Measurements from ENCODE around the gene ANKRD40CL.

The ANKRD40CL gene

GRCh38 chr17:50787106-50787505 lies 19.8 kb upstream of the ANKRD40CL start:
- no peaks in the 10 kb centered on the region for H3K27me3 ChIP-seq (ENCODE audit: insufficient read depth, low read length)
- H3K4me3 ChIP-seq (ENCODE audit: low read length): no peak overlapping the region
- H3K9ac ChIP-seq (ENCODE audit: low read depth, low read length): no peak overlapping the region
- no peaks in the 10 kb centered on the region for H3K36me3 ChIP-seq (ENCODE audit: insufficient read depth, low read length)
- no peaks in the 10 kb centered on the region for H3K4me1 ChIP-seq (ENCODE audit: insufficient read depth, low read length)
- no peaks in the 10 kb centered on the region for H3K9me3 ChIP-seq (ENCODE audit: insufficient read depth, low read depth, low read length)
- H3K27ac ChIP-seq (ENCODE audit: low read depth, low read length): no peak overlapping the region
- WGBS: 92% methylated on average over 7 of the region's 7 CpGs

DNA sequence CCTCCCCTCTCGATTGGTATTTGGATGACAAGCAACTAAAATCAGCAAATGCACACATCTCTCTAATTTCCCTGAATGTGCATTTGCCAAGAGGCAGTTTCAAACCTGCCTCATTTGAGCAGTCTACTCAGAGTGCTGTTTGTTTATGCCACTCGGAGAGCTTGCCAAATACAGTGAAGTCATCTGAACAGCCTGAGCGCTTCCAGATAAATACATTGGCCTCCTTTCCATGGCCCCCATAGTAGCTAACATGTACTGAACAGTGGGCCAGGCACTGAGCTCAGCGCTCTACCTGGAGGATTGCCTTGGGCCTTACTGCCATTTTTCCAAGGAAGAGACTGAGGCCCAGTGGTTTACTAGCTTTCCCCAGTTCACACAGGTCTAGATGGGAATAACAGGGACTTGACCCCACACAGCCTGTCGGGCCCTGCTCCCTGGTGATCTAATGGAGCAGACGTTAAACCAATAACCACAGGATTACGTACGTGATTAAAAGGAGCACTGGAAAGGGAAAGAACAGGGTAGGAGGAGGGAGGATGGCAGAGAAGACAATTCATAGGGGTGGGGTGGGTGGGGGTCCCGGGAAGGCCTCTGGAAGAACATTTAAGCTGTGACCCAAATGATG lies 18.7 kb upstream of the ANKRD40CL start:
- H3K9ac ChIP-seq (ENCODE audit: low read depth, low read length): no peak overlapping the region
- no peak overlapping the region for H3K27ac ChIP-seq (ENCODE audit: low read depth, low read length)
- no peaks in the 10 kb centered on the region for H3K4me1 ChIP-seq (ENCODE audit: insufficient read depth, low read length)
- WGBS: 92% methylated on average over 9 of the region's 9 CpGs
- H3K27me3 ChIP-seq (ENCODE audit: insufficient read depth, low read length): no peaks in the 10 kb centered on the region
- H3K9me3 ChIP-seq (ENCODE audit: insufficient read depth, low read depth, low read length): no peaks in the 10 kb centered on the region
- H3K36me3 ChIP-seq (ENCODE audit: insufficient read depth, low read length): no peaks in the 10 kb centered on the region
- no peak overlapping the region for H3K4me3 ChIP-seq (ENCODE audit: low read length)

GRCh38 chr17:50785126-50785525 lies 17.8 kb upstream of the ANKRD40CL start:
- Histone ChIP-seq H3K27me3 (ENCODE audit: insufficient read depth, low read length) (no peaks in the 10 kb centered on the region), H3K36me3 (ENCODE audit: insufficient read depth, low read length) (no peaks in the 10 kb centered on the region), H3K27ac (ENCODE audit: low read depth, low read length) (no peak overlapping the region), H3K9ac (ENCODE audit: low read depth, low read length) (no peak overlapping the region), H3K4me3 (ENCODE audit: low read length) (no peak overlapping the region), H3K9me3 (ENCODE audit: insufficient read depth, low read depth, low read length) (no peaks in the 10 kb centered on the region), H3K4me1 (ENCODE audit: insufficient read depth, low read length) (no peaks in the 10 kb centered on the region)
- 78% methylated on average over 4 of the region's 4 CpGs for WGBS

- Histone ChIP-seq H3K4me3 (ENCODE audit: low read length) (no peak overlapping the region), H3K9me3 (ENCODE audit: insufficient read depth, low read depth, low read length) (no peaks in the 10 kb centered on the region), H3K9ac (ENCODE audit: low read depth, low read length) (no peak overlapping the region), H3K27me3 (ENCODE audit: insufficient read depth, low read length) (no peaks in the 10 kb centered on the region), H3K27ac (ENCODE audit: low read depth, low read length) (no peak overlapping the region), H3K4me1 (ENCODE audit: insufficient read depth, low read length) (no peaks in the 10 kb centered on the region), H3K36me3 (ENCODE audit: insufficient read depth, low read length) (no peaks in the 10 kb centered on the region)
- 86% methylated on average over 2 of the region's 2 CpGs for WGBS
Measured at GRCh38 chr17:50783905-50784304, 16.6 kb upstream of the ANKRD40CL start.

DNA sequence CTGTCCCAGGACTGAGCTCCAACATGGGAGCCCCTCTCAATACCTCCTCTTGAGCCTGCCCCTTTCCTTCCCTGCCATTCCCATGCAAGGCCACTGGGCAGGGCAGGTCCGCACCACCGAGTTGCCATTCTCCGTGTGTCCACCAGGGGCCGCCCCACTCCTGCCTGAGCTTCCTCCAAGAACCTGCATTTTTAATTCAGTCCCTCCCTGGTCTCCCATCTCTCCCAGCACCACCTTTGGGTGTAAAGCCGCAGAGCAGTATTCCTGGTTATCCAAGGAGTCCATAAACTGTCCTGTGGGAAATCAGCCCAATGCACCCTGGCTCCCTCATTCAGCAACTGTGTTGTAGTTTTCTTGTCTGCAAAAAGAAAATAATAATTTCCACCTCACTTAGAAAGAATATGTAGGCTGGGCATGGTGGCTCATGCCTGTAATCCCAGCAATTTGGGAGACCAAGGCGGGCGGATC lies 15.9 kb upstream of the ANKRD40CL start:
- Histone ChIP-seq H3K4me1 (ENCODE audit: insufficient read depth, low read length) (no peaks in the 10 kb centered on the region), H3K27ac (ENCODE audit: low read depth, low read length) (no peak overlapping the region)
- 32% methylated on average over 7 of the region's 7 CpGs for WGBS

GRCh38 chr17:50781167-50781566 lies 13.8 kb upstream of the ANKRD40CL start:
- 96% methylated on average over 38 of the region's 38 CpGs for WGBS
- H3K9ac ChIP-seq (ENCODE audit: low read depth, low read length): no peak overlapping the region
- no peaks in the 10 kb centered on the region for H3K9me3 ChIP-seq (ENCODE audit: insufficient read depth, low read depth, low read length)
- H3K27me3 ChIP-seq (ENCODE audit: insufficient read depth, low read length): no peaks in the 10 kb centered on the region
- no peaks in the 10 kb centered on the region for H3K4me1 ChIP-seq (ENCODE audit: insufficient read depth, low read length)
- no peaks in the 10 kb centered on the region for H3K36me3 ChIP-seq (ENCODE audit: insufficient read depth, low read length)
- H3K4me3 ChIP-seq (ENCODE audit: low read length): no peak overlapping the region
- H3K27ac ChIP-seq (ENCODE audit: low read depth, low read length): no peak overlapping the region

More for the DNA sequence above, 15.9 kb upstream of the ANKRD40CL start:
- Histone ChIP-seq H3K36me3 (ENCODE audit: insufficient read depth, low read length) (no peaks in the 10 kb centered on the region), H3K27me3 (ENCODE audit: insufficient read depth, low read length) (no peaks in the 10 kb centered on the region), H3K4me3 (ENCODE audit: low read length) (no peak overlapping the region), H3K9me3 (ENCODE audit: insufficient read depth, low read depth, low read length) (no peaks in the 10 kb centered on the region), H3K9ac (ENCODE audit: low read depth, low read length) (no peak overlapping the region)

GRCh38 chr17:50779747-50780353 lies 12.5 kb upstream of the ANKRD40CL start:
- Histone ChIP-seq H3K27me3 (ENCODE audit: insufficient read depth, low read length) (no peaks in the 10 kb centered on the region), H3K9me3 (ENCODE audit: insufficient read depth, low read depth, low read length) (no peaks in the 10 kb centered on the region), H3K4me1 (ENCODE audit: insufficient read depth, low read length) (no peaks in the 10 kb centered on the region), H3K36me3 (ENCODE audit: insufficient read depth, low read length) (no peaks in the 10 kb centered on the region), H3K4me3 (ENCODE audit: low read length) (no peak overlapping the region), H3K27ac (ENCODE audit: low read depth, low read length) (no peak overlapping the region), H3K9ac (ENCODE audit: low read depth, low read length) (no peak overlapping the region)
- WGBS: 94% methylated on average over 9 of the region's 9 CpGs

DNA sequence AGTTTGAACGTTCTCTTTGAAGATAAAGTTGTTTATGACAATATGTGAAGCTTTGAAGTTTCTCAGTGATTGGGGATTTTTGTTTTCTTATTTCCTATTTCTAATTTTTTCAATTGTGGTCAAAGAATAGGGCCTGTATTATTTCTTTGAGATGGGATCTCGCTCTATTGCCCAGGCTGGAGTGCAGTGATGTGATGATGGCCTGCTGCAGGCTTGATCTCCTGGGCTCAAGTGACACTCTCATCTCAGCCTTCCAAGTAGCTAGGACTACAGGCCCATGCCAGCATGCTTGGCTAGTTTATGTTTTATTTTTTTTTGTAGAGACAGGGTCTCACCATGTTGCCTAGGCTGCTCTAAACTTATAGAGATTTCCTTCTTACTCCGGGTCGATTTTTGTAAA lies 11.7 kb upstream of the ANKRD40CL start:
- H3K27me3 ChIP-seq (ENCODE audit: insufficient read depth, low read length): no peaks in the 10 kb centered on the region
- H3K36me3 ChIP-seq (ENCODE audit: insufficient read depth, low read length): no peaks in the 10 kb centered on the region
- no peak overlapping the region for H3K27ac ChIP-seq (ENCODE audit: low read depth, low read length)
- no peak overlapping the region for H3K9ac ChIP-seq (ENCODE audit: low read depth, low read length)
- H3K4me3 ChIP-seq (ENCODE audit: low read length): no peak overlapping the region
- no peaks in the 10 kb centered on the region for H3K9me3 ChIP-seq (ENCODE audit: insufficient read depth, low read depth, low read length)
- 83% methylated on average over 2 of the region's 4 CpGs for WGBS
- H3K4me1 ChIP-seq (ENCODE audit: insufficient read depth, low read length): no peaks in the 10 kb centered on the region

- Histone ChIP-seq H3K27me3 (ENCODE audit: insufficient read depth, low read length) (no peaks in the 10 kb centered on the region), H3K4me3 (ENCODE audit: low read length) (no peak overlapping the region), H3K36me3 (ENCODE audit: insufficient read depth, low read length) (no peaks in the 10 kb centered on the region), H3K9me3 (ENCODE audit: insufficient read depth, low read depth, low read length) (no peaks in the 10 kb centered on the region), H3K4me1 (ENCODE audit: insufficient read depth, low read length) (no peaks in the 10 kb centered on the region), H3K27ac (ENCODE audit: low read depth, low read length) (no peak overlapping the region), H3K9ac (ENCODE audit: low read depth, low read length) (no peak overlapping the region)
- WGBS: 91% methylated on average over 8 of the region's 8 CpGs
Measured at GRCh38 chr17:50778471-50778870, 11.2 kb upstream of the ANKRD40CL start.

DNA sequence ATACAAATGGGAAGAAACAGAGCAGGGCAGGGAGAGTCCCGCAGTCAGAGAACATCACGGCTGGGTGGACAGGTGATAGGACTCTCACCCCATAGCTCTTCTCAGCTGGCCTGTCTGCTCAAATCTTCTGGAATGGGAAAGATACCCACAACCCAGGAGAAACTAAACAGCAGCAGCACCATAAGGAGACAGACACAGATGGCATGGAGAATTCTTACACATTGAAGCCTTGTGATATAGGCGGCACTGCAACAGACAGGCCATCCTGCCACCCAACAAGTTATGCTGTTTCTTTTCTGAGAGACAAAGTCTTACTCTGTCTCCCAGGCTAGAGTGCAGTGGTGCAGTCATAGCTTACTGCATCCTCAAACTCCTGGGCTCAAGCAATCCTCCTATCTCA lies 8.6 kb upstream of the ANKRD40CL start:
- 94% methylated on average over 3 of the region's 3 CpGs for WGBS

DNA sequence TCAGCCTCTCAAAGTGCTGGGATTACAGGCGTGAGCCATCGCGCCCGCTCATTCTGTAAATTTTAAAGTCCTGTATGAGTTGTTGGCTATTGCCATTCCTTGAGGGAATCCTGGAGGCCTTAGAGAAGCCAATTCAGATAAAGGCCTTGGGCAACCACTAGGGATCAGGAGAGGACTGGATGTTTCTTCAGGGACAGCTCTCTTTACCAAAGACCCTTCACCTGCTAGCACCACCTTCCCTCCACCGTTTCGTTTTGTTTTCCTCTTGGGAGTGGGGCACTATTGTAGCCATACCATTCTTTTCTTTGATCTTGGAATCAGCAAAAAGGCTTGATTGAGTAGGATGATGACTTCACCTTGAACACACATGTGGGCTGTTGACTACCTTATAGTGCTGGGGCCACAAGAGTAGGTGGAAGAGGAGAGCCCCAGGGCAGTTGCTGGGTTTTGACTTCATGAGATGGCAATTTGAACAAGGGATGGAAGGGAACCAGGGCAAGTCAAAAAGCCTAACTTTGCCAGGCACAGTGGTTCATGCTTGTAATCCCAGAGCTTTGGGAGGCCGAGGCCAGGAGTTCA lies 7.0 kb upstream of the ANKRD40CL start:
- H3K36me3 ChIP-seq (ENCODE audit: insufficient read depth, low read length): no peaks in the 10 kb centered on the region
- no peaks in the 10 kb centered on the region for H3K4me1 ChIP-seq (ENCODE audit: insufficient read depth, low read length)
- no peak overlapping the region for H3K4me3 ChIP-seq (ENCODE audit: low read length)
- H3K9me3 ChIP-seq (ENCODE audit: insufficient read depth, low read depth, low read length): no peaks in the 10 kb centered on the region
- no peak overlapping the region for H3K27ac ChIP-seq (ENCODE audit: low read depth, low read length)
- 90% methylated on average over 7 of the region's 7 CpGs for WGBS
- no peaks in the 10 kb centered on the region for H3K27me3 ChIP-seq (ENCODE audit: insufficient read depth, low read length)
- no peak overlapping the region for H3K9ac ChIP-seq (ENCODE audit: low read depth, low read length)

More for the DNA sequence above, 8.6 kb upstream of the ANKRD40CL start:
- Histone ChIP-seq H3K9ac (ENCODE audit: low read depth, low read length) (no peak overlapping the region), H3K27ac (ENCODE audit: low read depth, low read length) (no peak overlapping the region), H3K36me3 (ENCODE audit: insufficient read depth, low read length) (no peaks in the 10 kb centered on the region), H3K9me3 (ENCODE audit: insufficient read depth, low read depth, low read length) (no peaks in the 10 kb centered on the region), H3K4me3 (ENCODE audit: low read length) (no peak overlapping the region), H3K4me1 (ENCODE audit: insufficient read depth, low read length) (no peaks in the 10 kb centered on the region), H3K27me3 (ENCODE audit: insufficient read depth, low read length) (no peaks in the 10 kb centered on the region)

All from HUES64 (cell line).